HEK293T (cell line): ENCODE measurements around the gene SLC6A1.

Experiments used
- ARNT ChIP-seq: fragments of 450-650 bp; IDR thresholded peaks from 2 replicates; pipeline ENCODE4 v1.6.1; 2017; ENCODE audit warnings: mild to moderate bottlenecking
- BHLHE40 ChIP-seq: fragments of 450-650 bp; IDR thresholded peaks from 2 replicates; pipeline ENCODE4 v1.6.1; 2016; ENCODE audit warnings: mild to moderate bottlenecking, moderate library complexity, borderline replicate concordance
- CTBP1 ChIP-seq: fragments of 450-650 bp; IDR thresholded peaks from 2 replicates; pipeline ENCODE4 v1.6.1; 2016; ENCODE audit warnings: borderline replicate concordance
- FOXK2 ChIP-seq: fragments of 450-650 bp; IDR thresholded peaks from 2 replicates; pipeline ENCODE4 v1.6.1; 2016; ENCODE audit warnings: mild to moderate bottlenecking
- HDGF ChIP-seq: fragments of 450-650 bp; IDR thresholded peaks from 2 replicates; pipeline ENCODE4 v1.6.1; 2017; ENCODE audit warnings: antibody characterized with exemption, borderline replicate concordance
- L3MBTL2 ChIP-seq: fragments of 450-650 bp; conservative IDR thresholded peaks from 2 replicates; pipeline ENCODE4 v1.6.1; 2016; ENCODE audit warnings: mild to moderate bottlenecking
- SP1 ChIP-seq: fragments of 450-650 bp; IDR thresholded peaks from 2 replicates; pipeline ENCODE4 v1.6.1; 2017
- SUZ12 ChIP-seq: fragments of 450-650 bp; IDR thresholded peaks from 2 replicates; pipeline ENCODE4 v1.6.1; 2016; ENCODE audit warnings: mild to moderate bottlenecking
- TARDBP ChIP-seq: fragments of 450-650 bp; IDR thresholded peaks from 2 replicates; pipeline ENCODE4 v1.6.1; 2016
- ZNF384 ChIP-seq: fragments of 450-650 bp; IDR thresholded peaks from 2 replicates; pipeline ENCODE4 v1.6.1; 2016

DNA sequence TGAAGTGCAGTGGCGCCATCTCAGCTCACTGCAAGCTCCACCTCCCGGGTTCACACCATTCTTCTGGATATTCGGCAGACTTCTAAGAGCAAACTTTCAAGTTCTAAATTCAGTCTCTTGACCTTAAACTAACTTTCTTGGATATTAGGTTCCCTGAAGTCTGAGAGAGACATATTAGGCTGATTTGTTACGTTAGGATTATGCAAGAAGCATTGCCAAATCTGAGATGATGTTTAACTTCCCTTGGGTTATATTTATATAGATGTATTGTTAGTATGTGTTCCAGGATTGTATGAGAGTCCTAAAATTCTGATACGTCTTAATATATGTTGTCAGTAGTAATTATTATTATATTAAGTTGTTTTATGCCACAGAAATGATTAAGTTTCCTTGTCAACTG lies 80.1 kb downstream of the SLC6A1 start:
- TF ChIP-seq SP1 (no peak), CTBP1 (no peak), BHLHE40 (no peak), TARDBP (no peak), L3MBTL2 (no peak), ARNT (no peak), FOXK2 (no peak), HDGF (no peak), SUZ12 (no peak), ZNF384 (no peak)
